Loucy (cell line): ENCODE measurements around the gene TOM1L2.

ENCODE experiments used
- CTCF ChIP-seq: fragments of 200-600 bp; sonication (generic); conservative IDR thresholded peaks from 2 replicates; pipeline ENCODE4 v1.5.1; 2014; ENCODE audit warnings: mild to moderate bottlenecking, antibody characterized with exemption, low read length
- EZH2phosphoT487 ChIP-seq: fragments of 200-600 bp; IDR thresholded peaks from 2 replicates; pipeline ENCODE4 v1.6.1; 2018; ENCODE audit warnings: antibody characterized with exemption, mild to moderate bottlenecking, moderate library complexity, borderline replicate concordance

DNA sequence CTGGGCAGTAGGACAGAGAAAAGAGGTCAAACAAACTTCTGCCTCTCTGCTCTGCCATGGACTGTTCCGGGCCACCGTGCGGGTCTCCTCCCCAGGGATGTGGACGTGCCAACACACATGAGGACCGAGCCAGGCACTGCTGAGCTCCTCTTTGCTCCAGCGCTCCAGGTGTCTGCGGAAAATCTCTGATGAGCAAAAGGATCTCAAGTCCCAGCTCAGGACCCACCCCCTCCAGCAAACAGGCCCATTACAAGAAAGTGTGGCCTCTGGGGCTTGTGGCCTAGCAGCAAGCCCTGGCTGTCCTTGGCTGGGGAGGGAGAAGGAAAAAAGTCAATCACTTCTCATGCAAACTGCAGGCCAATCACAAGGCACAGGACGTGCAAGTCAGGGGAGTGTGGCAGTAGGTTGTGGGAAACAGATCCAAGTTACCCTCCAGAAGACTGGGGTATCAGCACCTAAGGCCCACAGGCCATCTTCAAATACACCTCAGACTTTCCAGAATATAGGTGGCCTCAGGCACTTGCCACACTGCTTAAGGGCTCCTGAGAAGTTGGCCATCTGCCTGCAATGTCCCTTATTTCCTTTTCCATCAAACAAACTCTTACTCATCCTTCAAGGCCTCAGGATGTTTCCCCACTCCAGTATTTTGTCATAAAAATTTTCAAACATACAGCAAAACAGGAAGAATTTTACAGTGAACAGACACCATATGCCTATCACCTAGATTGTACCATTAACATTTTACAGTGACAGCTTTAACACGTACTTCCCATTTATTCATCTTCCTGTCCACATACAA lies 99.5 kb downstream of the TOM1L2 start:
- no peak for TF ChIP-seq CTCF
- TF ChIP-seq EZH2phosphoT487: no peak
